ENCODE data around the gene CERT1. TPM values are rescaled to one million over a fixed set of nuclear protein-coding genes. Genes with fewer than 3 reads are reported as not detected.

Gene CERT1
- polyA plus RNA-seq, 3 donors, result 16.6 to 50.5 (median 45.9) TPM

DNA sequence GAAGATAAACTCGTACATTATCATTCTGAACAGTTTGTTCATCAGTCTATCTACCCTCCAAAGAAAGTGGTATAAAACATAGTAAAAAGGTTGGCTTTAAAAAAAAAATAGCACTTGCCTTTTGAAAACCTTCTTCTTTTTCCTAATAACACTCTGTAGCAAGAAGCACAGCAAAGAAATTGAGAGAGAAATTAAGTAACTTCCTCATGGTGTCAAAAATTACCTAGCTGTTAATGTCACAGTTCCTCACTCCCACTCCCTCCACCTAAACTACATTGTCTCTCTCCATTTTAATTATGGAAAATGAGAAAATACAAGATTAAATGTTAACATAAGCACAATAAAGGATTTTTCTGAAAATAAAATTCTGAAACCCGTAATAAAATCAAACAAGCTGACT, 72.2 kb downstream of the CERT1 start:
- peaks cover 0 to 12% of the 10 kb centered on the region in 2 donors for H3K4me1 ChIP-seq (ENCODE audit: control insufficient read depth in 1 of 2, insufficient read depth in 2 of 2, low read length in 2 of 2)
- H3K36me3 ChIP-seq (replicated peaks in 1 of 2; ENCODE audit: control insufficient read depth in 1 of 2, insufficient read depth in 2 of 2, low read length in 2 of 2), result peaks cover 0 to 5% of the 10 kb centered on the region in 2 donors
- H3K9me3 ChIP-seq (replicated peaks in 1 of 2; ENCODE audit: control insufficient read depth in 1 of 2, insufficient read depth in 1 of 2, low read length in 2 of 2), result peaks cover 0 to 3% of the 10 kb centered on the region in 2 donors
- Mint-ChIP-seq H3K36me3 (peaks cover 16 to 32% of the 10 kb centered on the region in 2 donors), H3K4me1 (peaks cover 16% of the 10 kb centered on the region), H3K4me3 (no peak overlapping the region), H3K27me3 (ENCODE audit: low read depth in 3 of 3) (no peaks in the 10 kb centered on the region), H3K9me3 (peaks cover 0 to 5% (median 3%) of the 10 kb centered on the region in 7 donors), H3K27ac (peak overlapping the region in 3 of 7 donors; percentile 55 to 58 (median 58))
- peaks cover 26% of the 10 kb centered on the region for H3K79me2 ChIP-seq (ENCODE audit: insufficient read depth, low read length)
- peak in 1 of 3 donors; percentile 13 for DNase-seq
- no peak overlapping the region for H2AFZ ChIP-seq (ENCODE audit: insufficient read depth, low read depth, low read length, poor library complexity, severe bottlenecking)
- intact Hi-C loops (cut with micrococcal nuclease), result no loop called here
- H4K20me1 ChIP-seq (ENCODE audit: insufficient read depth, low read length), result peaks cover 82% of the 10 kb centered on the region
- no peak overlapping the region for H3K4me3 ChIP-seq (replicated peaks in 1 of 3; ENCODE audit: low read depth in 2 of 3, low read length in 3 of 3)
- H3K4me2 ChIP-seq (replicated peaks; ENCODE audit: extremely low read depth, low read length, poor library complexity, severe bottlenecking), result no peak overlapping the region
- H3K27me3 ChIP-seq (ENCODE audit: control insufficient read depth in 2 of 2, insufficient read depth in 2 of 2, low read length in 2 of 2), result no peaks in the 10 kb centered on the region
- TF ChIP-seq, protein P1, sequence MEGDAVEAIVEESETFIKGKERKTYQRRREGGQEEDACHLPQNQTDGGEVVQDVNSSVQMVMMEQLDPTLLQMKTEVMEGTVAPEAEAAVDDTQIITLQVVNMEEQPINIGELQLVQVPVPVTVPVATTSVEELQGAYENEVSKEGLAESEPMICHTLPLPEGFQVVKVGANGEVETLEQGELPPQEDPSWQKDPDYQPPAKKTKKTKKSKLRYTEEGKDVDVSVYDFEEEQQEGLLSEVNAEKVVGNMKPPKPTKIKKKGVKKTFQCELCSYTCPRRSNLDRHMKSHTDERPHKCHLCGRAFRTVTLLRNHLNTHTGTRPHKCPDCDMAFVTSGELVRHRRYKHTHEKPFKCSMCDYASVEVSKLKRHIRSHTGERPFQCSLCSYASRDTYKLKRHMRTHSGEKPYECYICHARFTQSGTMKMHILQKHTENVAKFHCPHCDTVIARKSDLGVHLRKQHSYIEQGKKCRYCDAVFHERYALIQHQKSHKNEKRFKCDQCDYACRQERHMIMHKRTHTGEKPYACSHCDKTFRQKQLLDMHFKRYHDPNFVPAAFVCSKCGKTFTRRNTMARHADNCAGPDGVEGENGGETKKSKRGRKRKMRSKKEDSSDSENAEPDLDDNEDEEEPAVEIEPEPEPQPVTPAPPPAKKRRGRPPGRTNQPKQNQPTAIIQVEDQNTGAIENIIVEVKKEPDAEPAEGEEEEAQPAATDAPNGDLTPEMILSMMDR (IDR thresholded peaks at IDR 0.05), result no peak
- WGBS (ENCODE audit: insufficient coverage), result no CpG with 5 or more reads among the region's 2 CpGs
- peak overlapping the region in 1 of 2 donors; percentile 51 for H3K27ac ChIP-seq (ENCODE audit: low read depth in 1 of 2, low read length in 2 of 2)
- no peak overlapping the region for H3K9ac ChIP-seq (ENCODE audit: insufficient read depth, low read length, poor library complexity, severe bottlenecking)

DNA sequence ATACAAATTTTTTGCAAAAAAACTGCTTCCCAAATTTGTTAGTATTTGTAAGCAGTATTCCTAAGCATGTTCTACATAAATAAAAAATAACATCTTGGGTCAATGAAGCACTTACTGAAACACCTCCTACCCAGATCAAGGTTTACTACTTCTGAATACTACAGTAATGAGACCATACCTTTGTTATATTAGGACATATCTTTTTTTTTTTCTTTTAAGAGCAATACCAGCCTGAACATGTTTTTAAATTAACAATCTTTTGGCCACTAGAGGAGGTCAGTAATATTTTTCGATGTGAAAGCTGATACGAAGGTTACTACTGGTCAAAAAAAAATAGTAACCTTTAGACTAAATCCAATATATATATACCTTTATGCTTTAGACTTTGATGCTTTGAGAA, 72.7 kb downstream of the CERT1 start:
- peaks cover 0 to 3% of the 10 kb centered on the region in 2 donors for H3K9me3 ChIP-seq (replicated peaks in 1 of 2; ENCODE audit: control insufficient read depth in 1 of 2, insufficient read depth in 1 of 2, low read length in 2 of 2)
- no peak overlapping the region for H3K9ac ChIP-seq (ENCODE audit: insufficient read depth, low read length, poor library complexity, severe bottlenecking)

More for the DNA sequence above, 72.7 kb downstream of the CERT1 start:
- Mint-ChIP-seq H3K27me3 (ENCODE audit: low read depth in 3 of 3) (no peaks in the 10 kb centered on the region), H3K9me3 (peaks cover 0 to 5% (median 3%) of the 10 kb centered on the region in 7 donors), H3K27ac (peak overlapping the region in 1 of 7 donors; percentile 29), H3K36me3 (peaks cover 16 to 30% of the 10 kb centered on the region in 2 donors), H3K4me3 (no peak overlapping the region), H3K4me1 (peaks cover 16% of the 10 kb centered on the region)
- Histone ChIP-seq H3K79me2 (ENCODE audit: insufficient read depth, low read length) (peaks cover 26% of the 10 kb centered on the region), H4K20me1 (ENCODE audit: insufficient read depth, low read length) (peaks cover 80% of the 10 kb centered on the region), H3K4me2 (replicated peaks; ENCODE audit: extremely low read depth, low read length, poor library complexity, severe bottlenecking) (no peak overlapping the region), H3K36me3 (replicated peaks in 1 of 2; ENCODE audit: control insufficient read depth in 1 of 2, insufficient read depth in 2 of 2, low read length in 2 of 2) (peaks cover 0 to 5% of the 10 kb centered on the region in 2 donors), H2AFZ (ENCODE audit: insufficient read depth, low read depth, low read length, poor library complexity, severe bottlenecking) (no peak overlapping the region), H3K4me1 (ENCODE audit: control insufficient read depth in 1 of 2, insufficient read depth in 2 of 2, low read length in 2 of 2) (peaks cover 0 to 12% of the 10 kb centered on the region in 2 donors), H3K27me3 (ENCODE audit: control insufficient read depth in 2 of 2, insufficient read depth in 2 of 2, low read length in 2 of 2) (no peaks in the 10 kb centered on the region), H3K4me3 (replicated peaks in 1 of 3; ENCODE audit: low read depth in 2 of 3, low read length in 3 of 3) (no peak overlapping the region), H3K27ac (ENCODE audit: low read depth in 1 of 2, low read length in 2 of 2) (peak overlapping the region in 1 of 2 donors; percentile 51)
- DNase-seq, result no peak
- intact Hi-C loops (cut with micrococcal nuclease), result no loop called here
- WGBS (ENCODE audit: insufficient coverage), result no CpG with 5 or more reads among the region's 2 CpGs
- TF ChIP-seq, protein P1 (IDR thresholded peaks at IDR 0.05), result no peak
